GM23338 (cell line): Measurements from ENCODE around the gene KRTAP4-4. TPM values are rescaled to one million over a fixed set of nuclear protein-coding genes. Genes with fewer than 3 reads are reported as not detected.

Experiments used
- ATAC-seq: fragments of 200-7000 bp; cut with Tn5 transposase; 3 replicates; pipeline ENCODE4 v1.9.1; 2020
- DNase-seq: peaks from one replicate; pipeline ENCODE4 v3.0.0-alpha.2; 2015; ENCODE audit warnings: low spot score
- H2AFZ ChIP-seq: fragments of 200-600 bp; sonication (generic); 2 replicates; pipeline ENCODE4 v1.8.0; 2016; ENCODE audit warnings: antibody characterized with exemption, mild to moderate bottlenecking, moderate library complexity
- H3F3A ChIP-seq: fragments of 200-600 bp; sonication (generic); replicated peaks from 2 replicates; pipeline ENCODE4 v1.8.0; 2017; ENCODE audit warnings: antibody characterized with exemption, mixed run types, low read depth
- H3K27ac ChIP-seq: fragments of 200-600 bp; sonication (generic); 2 replicates; pipeline ENCODE4 v1.6.1; 2016; ENCODE audit warnings: low read depth
- H3K27me3 ChIP-seq: fragments of 200-600 bp; sonication (generic); 2 replicates; pipeline ENCODE4 v1.8.0; 2016; ENCODE audit warnings: mild to moderate bottlenecking, mixed run types, moderate library complexity; ENCODE audit not compliant: insufficient read depth
- H3K36me3 ChIP-seq: fragments of 200-600 bp; sonication (generic); 2 replicates; pipeline ENCODE4 v1.8.0; 2016; ENCODE audit warnings: mild to moderate bottlenecking; ENCODE audit not compliant: insufficient read depth
- H3K4me1 ChIP-seq: fragments of 200-600 bp; sonication (generic); 2 replicates; pipeline ENCODE4 v1.8.0; 2016; ENCODE audit warnings: mild to moderate bottlenecking, moderate library complexity; ENCODE audit not compliant: insufficient read depth
- H3K4me2 ChIP-seq: fragments of 200-600 bp; sonication (generic); 2 replicates; pipeline ENCODE4 v1.7.1; 2017; ENCODE audit warnings: mixed run types
- H3K4me3 ChIP-seq: fragments of 200-600 bp; sonication (generic); 2 replicates; pipeline ENCODE4 v1.6.1; 2016; ENCODE audit warnings: mixed run types
- H3K79me2 ChIP-seq: fragments of 200-600 bp; sonication (generic); replicated peaks from 2 replicates; pipeline ENCODE4 v1.8.0; 2017; ENCODE audit warnings: mild to moderate bottlenecking; ENCODE audit not compliant: insufficient read depth
- H3K9me2 ChIP-seq: fragments of 200-600 bp; sonication (generic); 2 replicates; pipeline ENCODE4 v1.8.0; 2017; ENCODE audit not compliant: insufficient read depth
- H4K20me1 ChIP-seq: fragments of 200-600 bp; sonication (generic); replicated peaks from 2 replicates; pipeline ENCODE4 v1.8.0; 2017; ENCODE audit warnings: mild to moderate bottlenecking; ENCODE audit not compliant: insufficient read depth
- H3K27ac Mint-ChIP-seq: 2 replicates; pipeline ENCODE4 v1.8.0; 2020; ENCODE audit warnings: inconsistent platforms, mild to moderate bottlenecking, moderate library complexity, mixed read lengths
- H3K27me3 Mint-ChIP-seq: 3 replicates; pipeline ENCODE4 v1.8.0; 2022; ENCODE audit warnings: low read depth, mild to moderate bottlenecking, moderate library complexity, mixed read lengths, inconsistent platforms; ENCODE audit not compliant: insufficient read depth, poor library complexity
- H3K36me3 Mint-ChIP-seq: 3 replicates; pipeline ENCODE4 v1.8.0; 2021; ENCODE audit warnings: low read depth, mild to moderate bottlenecking, inconsistent platforms, moderate library complexity, mixed read lengths
- H3K4me1 Mint-ChIP-seq: 3 replicates; pipeline ENCODE4 v1.8.0; 2020; ENCODE audit warnings: mild to moderate bottlenecking, inconsistent platforms, mixed read lengths
- H3K4me3 Mint-ChIP-seq: 3 replicates; pipeline ENCODE4 v1.8.0; 2021; ENCODE audit warnings: moderate library complexity, mild to moderate bottlenecking, inconsistent platforms, mixed read lengths
- H3K9me3 Mint-ChIP-seq: 3 replicates; pipeline ENCODE4 v1.8.0; 2020; ENCODE audit warnings: moderate library complexity, mild to moderate bottlenecking, inconsistent platforms, mixed read lengths
- CREB1 ChIP-seq: fragments of 250-450 bp; sonication (Bioruptor Pico); IDR thresholded peaks from 2 replicates; pipeline ENCODE4 v1.5.0; 2020; ENCODE audit warnings: low read depth, mild to moderate bottlenecking, moderate library complexity
- ETS1 ChIP-seq: IDR thresholded peaks from 2 replicates; pipeline ENCODE4 v1.6.1; 2016; ENCODE audit warnings: antibody characterized with exemption
- EZH2phosphoT487 ChIP-seq: fragments of 200-600 bp; sonication (generic); IDR thresholded peaks from one replicate; pipeline ENCODE4 v1.8.1; 2018; ENCODE audit warnings: antibody characterized with exemption; ENCODE audit not compliant: unreplicated experiment
- JUNB ChIP-seq: IDR thresholded peaks from one replicate; pipeline ENCODE4 v1.6.1; 2016; ENCODE audit warnings: antibody characterized with exemption; ENCODE audit not compliant: unreplicated experiment
- POLR2AphosphoS5 ChIP-seq: IDR thresholded peaks from 2 replicates; pipeline ENCODE4 v1.6.1; 2016; ENCODE audit warnings: antibody characterized with exemption, low read depth
- STAT1 ChIP-seq: IDR thresholded peaks from one replicate; pipeline ENCODE4 v1.6.1; 2016; ENCODE audit warnings: antibody characterized with exemption; ENCODE audit not compliant: unreplicated experiment
- ZNF114 ChIP-seq: fragments of 250-450 bp; sonication (Bioruptor Pico); IDR thresholded peaks from 2 replicates; pipeline ENCODE4 v1.5.0; 2020; ENCODE audit warnings: mild to moderate bottlenecking, moderate library complexity
- ZNF331 ChIP-seq: fragments of 250-450 bp; sonication (Bioruptor Pico); IDR thresholded peaks from 2 replicates; pipeline ENCODE4 v1.5.0; 2020; ENCODE audit warnings: low read depth, mild to moderate bottlenecking, moderate library complexity
- ZNF462 ChIP-seq: fragments of 250-450 bp; sonication (Bioruptor Pico); IDR thresholded peaks from 2 replicates; pipeline ENCODE4 v1.5.0; 2020; ENCODE audit warnings: mild to moderate bottlenecking, moderate library complexity
- polyA plus RNA-seq: library from polyadenylated mRNA; unstranded; fragments of >200 nt; fragmentation: Nextera tagmentation; extraction: Ambion mirVana; gene quantifications from 2 replicates; pipeline ENCODE4 v1.2.1, GENCODE V29; 2016
- total RNA-seq: library from RNA; depleted of rRNA; stranded (reverse); fragments of >200 nt; shearing (Covaris generic); gene quantifications from 2 replicates; pipeline ENCODE4 v1.2.3, GENCODE V29; 2014

Gene KRTAP4-4
- total and polyA plus RNA-seq, 2 experiments from 2014 or later: not detected

- TF ChIP-seq ZNF462 (CRISPR knock-in tag) (no peak), POLR2AphosphoS5 (no peak), STAT1 (no peak), ZNF331 (CRISPR knock-in tag) (no peak), ZNF114 (CRISPR knock-in tag) (no peak)
Measured at GRCh38 chr17:41150026-41150425, 10.5 kb downstream of the KRTAP4-4 start (continued).

- Histone ChIP-seq H3K79me2 (no peaks in the 10 kb centered on the region), H3K36me3 (no peaks in the 10 kb centered on the region), H3K9me2 (no peaks in the 10 kb centered on the region), H3K4me1 (0 out of 2 replicates have a peak, but pooled peaks cover 3% of the 10 kb centered on the region), H3F3A (no peaks in the 10 kb centered on the region), H4K20me1 (no peaks in the 10 kb centered on the region), H3K27ac (no peak within 1 kb of the TSS), H3K4me3 (no peak within 1 kb of the TSS), H3K27me3 (no peaks in the 10 kb centered on the region), H3K4me2 (no peak within 1 kb of the TSS), H2AFZ (no peak within 1 kb of the TSS)
- peaks cover 5% of the 10 kb centered on the region for H3K27me3 Mint-ChIP-seq
- ATAC-seq: no peak
- no peak within 1 kb of the TSS for H3K4me3 Mint-ChIP-seq
- no peak for DNase-seq
- H3K4me1 Mint-ChIP-seq: peaks cover 3% of the 10 kb centered on the region; the same call in 2 of the 3 replicates
- H3K27ac Mint-ChIP-seq: 0 out of 2 replicates have a peak within 1 kb of the TSS, but pooled peaks have one; percentile 22
- no peaks in the 10 kb centered on the region for H3K36me3 Mint-ChIP-seq
- H3K9me3 Mint-ChIP-seq: no peaks in the 10 kb centered on the region
- TF ChIP-seq JUNB (no peak), ZNF114 (CRISPR knock-in tag) (no peak), ETS1 (no peak), ZNF331 (CRISPR knock-in tag) (no peak), POLR2AphosphoS5 (no peak), STAT1 (no peak), ZNF462 (CRISPR knock-in tag) (no peak), EZH2phosphoT487 (no peak), CREB1 (CRISPR knock-in tag) (no peak)
Measured at GRCh38 chr17:41149652-41149985, 10.9 kb downstream of the KRTAP4-4 start, which contains the start of gene KRTAP4-5. TSS of gene KRTAP4-5 (minus strand) at chr17:41149825. CDS start at chr17:41149767, 58 bp downstream.
